Central memory CD4-positive, alpha-beta T cell (primary cell): ENCODE measurements around the gene FIBCD1.
"Not testable (repeated sequence)": the region's sequence is repeated elsewhere in the genome, so short reads cannot be mapped to it uniquely, and the experiment has no call there.

ENCODE experiments used
- DNase-seq: peaks from one replicate; pipeline ENCODE4 v3.0.0; 2022

The FIBCD1 gene

GRCh38 chr9:130973686-130974281 lies 34.7 kb upstream of the FIBCD1 start:
- no peak for DNase-seq

- DNase-seq: no peak
Observed at GRCh38 chr9:130972957-130973685, 34.1 kb upstream of the FIBCD1 start.

GRCh38 chr9:130972277-130972956 lies 33.4 kb upstream of the FIBCD1 start:
- no peak for DNase-seq

DNA sequence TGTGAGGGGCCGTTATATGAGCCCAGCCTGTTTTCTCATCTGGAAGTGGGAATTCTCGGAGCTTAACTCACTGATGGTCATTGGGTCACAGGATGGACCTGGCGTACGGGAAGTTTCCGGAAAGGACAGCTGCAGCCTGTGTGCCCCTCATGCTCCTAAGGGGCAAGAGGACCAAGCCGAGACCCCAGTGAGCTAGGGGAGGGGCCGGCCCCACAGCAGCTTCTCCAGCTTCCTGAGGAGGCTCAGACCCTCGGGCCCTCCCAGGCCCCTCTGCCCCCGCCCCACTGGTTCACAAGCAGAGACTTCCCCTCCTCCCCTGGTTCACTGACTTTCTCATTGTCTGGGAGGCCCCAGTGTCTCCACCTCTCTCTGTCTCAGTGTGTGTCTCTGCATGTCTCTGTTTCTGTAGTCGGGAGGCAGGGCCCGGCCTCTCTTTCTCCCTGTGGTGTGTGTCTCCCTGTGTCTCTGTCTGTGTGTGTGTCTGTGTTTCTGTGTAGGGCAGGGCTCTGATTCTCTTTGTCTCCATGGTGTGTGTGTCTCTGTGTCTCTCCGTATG lies 32.3 kb upstream of the FIBCD1 start:
- DNase-seq: no peak

DNA sequence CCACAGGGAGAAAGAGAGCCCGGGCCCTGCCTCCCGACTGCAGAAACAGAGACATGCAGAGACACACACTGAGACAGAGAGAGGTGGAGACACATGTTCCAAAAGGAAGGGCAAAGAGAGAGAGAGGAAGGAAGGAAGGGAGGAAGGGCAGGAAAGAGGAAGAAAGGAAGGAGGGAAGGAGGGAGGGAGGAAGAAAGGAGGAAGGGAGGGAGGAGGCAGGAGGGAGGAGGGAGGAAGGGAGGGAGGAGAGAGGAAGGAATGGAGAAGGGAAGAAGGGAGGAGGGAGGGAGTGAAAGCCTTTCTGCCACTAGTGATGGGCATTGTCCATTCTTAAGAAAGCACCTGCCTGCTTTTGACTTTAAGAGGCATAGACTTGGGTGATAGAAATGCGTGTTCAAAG lies 31.8 kb upstream of the FIBCD1 start:
- DNase-seq: no peak

- DNase-seq: no peak
Observed at GRCh38 chr9:130970052-130970451, 31.0 kb upstream of the FIBCD1 start.

DNA sequence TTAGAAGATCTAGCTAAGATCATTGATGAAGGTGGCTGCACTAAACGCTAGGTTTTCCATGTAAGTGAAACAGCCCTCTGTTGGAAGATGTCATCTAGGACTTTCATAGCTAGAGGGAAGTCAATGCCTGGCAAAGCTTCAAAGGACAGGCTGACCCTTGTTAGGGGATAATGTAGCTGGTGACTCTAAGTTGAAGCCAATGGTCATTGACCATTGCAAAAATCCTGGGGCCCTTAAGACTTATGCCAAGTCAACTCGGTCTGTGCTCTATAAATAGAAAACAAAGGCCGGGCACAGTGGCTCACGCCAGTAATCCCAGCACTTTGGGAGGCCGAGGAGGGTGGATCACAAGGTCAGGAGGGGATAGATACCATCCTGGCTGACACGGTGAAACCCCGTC lies 26.6 kb upstream of the FIBCD1 start:
- DNase-seq: no peak

DNA sequence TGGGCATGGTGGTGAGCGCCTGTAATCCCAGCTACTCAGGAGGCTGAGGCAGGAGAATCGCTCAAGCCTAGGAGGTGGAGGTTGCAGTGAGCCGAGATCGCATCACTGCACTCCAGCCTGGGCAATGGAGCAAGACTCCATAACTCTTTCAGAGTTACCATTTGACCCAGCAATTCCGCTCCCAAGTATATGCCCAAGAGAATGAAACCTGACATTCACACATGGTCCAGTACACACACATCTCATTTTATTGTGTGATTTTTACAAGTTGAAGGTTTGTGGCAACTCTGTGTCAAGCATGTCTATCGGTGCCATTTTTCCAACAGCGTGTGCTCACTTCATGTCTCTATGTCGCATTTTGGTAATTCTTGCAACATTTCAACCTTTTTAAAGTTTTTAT lies 24.9 kb upstream of the FIBCD1 start:
- no peak for DNase-seq

- no peak for DNase-seq
Observed at GRCh38 chr9:130963337-130963908, 24.4 kb upstream of the FIBCD1 start.

GRCh38 chr9:130962418-130963316 lies 23.6 kb upstream of the FIBCD1 start:
- no peak for DNase-seq

DNA sequence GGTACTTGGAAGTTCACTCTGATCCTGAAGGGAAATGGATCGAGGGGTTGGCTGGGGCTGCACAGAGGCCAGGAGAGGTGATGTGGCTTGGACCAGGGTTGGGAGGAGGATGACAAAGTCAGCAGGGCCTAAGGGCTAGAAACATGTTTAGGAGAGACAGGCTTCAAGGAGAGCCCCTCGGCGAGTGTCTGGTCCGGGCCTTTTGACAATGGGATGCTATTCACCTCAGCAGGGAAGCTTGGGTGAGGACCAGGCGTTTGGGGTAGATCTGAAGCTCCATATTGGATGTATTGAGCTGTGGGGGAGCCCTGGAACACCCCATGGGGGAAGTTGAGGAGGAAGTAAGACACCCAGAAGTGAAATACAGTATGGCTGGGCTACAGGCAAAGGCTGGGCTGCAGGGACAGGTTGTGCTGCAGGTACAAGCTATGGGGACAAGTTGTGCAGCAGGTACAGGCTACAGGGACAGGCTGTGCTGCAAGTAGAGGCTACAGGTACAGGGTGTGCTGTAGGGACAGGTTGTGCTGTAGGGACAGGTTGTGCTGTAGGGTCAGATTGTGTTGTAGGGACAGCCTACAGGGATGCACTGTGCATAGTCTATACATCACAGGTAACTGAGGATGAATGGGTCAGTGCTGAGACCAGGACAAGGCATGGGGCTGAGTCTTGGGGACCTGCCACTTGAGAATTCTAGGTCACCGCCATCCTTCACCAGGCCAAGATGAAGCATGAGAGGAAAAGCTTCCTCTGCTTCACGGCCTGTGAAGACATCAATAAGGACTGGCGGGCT lies 22.7 kb upstream of the FIBCD1 start:
- no peak for DNase-seq

- DNase-seq: no peak
Observed at GRCh38 chr9:130960522-130961378, 21.7 kb upstream of the FIBCD1 start.

- no peak for DNase-seq
Observed at GRCh38 chr9:130959809-130960334, 20.8 kb upstream of the FIBCD1 start.

DNA sequence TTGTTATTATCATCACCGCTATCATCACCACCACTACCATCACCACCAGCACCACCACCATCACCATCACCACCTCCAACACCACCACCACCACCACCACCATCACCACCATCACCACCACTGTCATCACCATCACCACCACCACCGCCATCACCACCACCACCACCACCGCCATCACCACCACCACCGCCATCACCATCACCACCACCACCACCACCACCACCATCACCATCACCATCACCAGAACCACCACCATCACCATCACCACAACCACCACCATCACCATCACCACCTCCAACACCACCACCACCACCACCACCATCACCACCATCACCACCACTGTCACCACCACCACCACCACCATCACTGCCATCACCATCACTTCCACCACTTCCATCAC lies 19.5 kb upstream of the FIBCD1 start:
- DNase-seq: not testable (repeated sequence)

- DNase-seq: no peak
Observed at GRCh38 chr9:130957451-130958203, 18.6 kb upstream of the FIBCD1 start.

DNA sequence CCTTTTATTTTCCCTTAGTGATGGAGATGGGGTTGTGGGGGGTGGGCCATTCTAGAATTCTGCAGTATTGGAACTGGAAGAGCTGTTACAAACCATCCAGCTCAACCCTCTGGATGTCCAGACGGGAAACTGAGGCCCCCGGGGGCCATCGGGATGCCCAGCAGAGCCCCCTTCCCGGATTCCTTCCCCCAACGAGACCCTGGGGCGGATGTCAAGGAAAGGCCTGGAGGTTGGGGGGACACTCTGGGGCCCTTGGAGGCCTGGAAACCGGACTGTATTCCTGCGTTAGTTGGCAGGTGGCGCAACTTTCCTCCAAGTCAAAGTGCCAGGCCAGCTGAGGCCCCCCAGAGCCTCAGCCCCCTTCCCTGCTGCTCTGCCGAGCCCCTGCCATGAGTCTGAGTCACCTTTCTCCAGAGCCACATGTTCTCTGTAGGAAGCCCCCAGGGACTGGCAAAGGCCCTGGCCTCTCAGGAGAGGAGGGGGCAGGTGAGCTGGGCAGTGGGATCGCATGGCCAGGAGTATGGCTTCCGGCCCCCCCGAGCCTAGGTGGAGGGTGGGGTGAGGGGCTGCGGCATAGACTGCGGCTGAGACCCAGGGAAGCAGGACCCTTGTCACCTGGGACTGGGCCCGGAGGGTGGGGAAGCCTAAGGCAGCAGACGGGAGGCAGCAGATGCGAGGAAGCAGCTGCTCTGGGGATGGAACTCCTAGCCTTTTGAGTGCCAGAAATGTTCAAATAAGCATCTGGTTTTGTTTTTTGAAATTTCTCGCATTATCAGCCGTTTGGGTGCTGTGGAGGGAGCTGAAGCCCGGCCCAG lies 17.8 kb upstream of the FIBCD1 start:
- DNase-seq: no peak

DNA sequence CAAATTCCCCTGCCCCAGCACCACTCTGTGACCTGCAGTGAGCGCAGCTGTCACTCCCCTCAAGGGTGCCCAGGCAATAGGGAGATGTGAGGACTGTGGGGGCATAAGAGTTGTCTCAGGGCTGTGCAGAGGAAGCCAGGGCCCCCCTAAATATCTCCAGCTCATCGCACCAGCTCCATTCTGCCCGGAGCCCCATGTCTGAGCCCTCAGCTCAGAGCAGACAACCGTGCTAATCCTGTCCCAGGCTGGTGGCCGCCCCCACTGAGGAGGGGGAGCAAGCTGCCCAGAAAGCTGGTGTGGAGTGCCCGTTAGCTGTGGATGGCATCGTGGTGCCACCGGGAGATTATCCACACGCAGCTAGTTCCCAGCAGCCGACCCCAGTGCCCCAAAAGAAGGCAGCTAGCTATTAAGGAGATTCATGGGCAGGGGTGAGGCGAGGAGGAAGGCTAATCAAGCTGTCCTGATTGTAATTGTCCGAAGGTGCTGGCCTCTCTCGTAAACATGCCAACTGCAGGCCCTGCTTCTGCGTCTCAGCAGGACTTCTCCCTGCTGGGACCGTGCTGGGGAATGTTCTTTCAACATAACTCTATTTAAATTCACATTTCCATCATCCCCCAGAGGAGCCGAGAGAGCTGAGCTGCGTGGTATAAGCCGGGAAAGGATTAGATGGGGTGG lies 17.0 kb upstream of the FIBCD1 start:
- DNase-seq: no peak

- DNase-seq: not testable (repeated sequence)
Observed at GRCh38 chr9:130954925-130955324, 15.9 kb upstream of the FIBCD1 start.
